A549 (cell line): Measurements from ENCODE around the gene NRXN2. TPM values are rescaled to one million over a fixed set of nuclear protein-coding genes. Genes with fewer than 3 reads are reported as not detected.

Experiments
- ATAC-seq, 2 experiments: fragments of 200-7000 bp in 1 of 2; fragments of >200 bp in 1 of 2; cut with Nextera tagmentation in 1 of 2; cut with Tn5 transposase in 1 of 2; 3 replicates each; pipeline versions ENCODE4 v1.8.0 to v1.9.1; 2018 to 2020; ENCODE audit warnings: mild to moderate bottlenecking in 1 of 2, moderate library complexity in 1 of 2
- CTCF ChIA-PET: fragments of 300-600 bp; sonication (Branson Sonifier 250); formaldehyde crosslinking; extraction: SDS; loops from one replicate; lab custom pipeline; 2021; ENCODE audit warnings: antibody characterized with exemption, inconsistent platforms; lab: Yijun Ruan, JAX
- POLR2A ChIA-PET: fragments of 350-600 bp; formaldehyde crosslinking; extraction: SDS; loops from one replicate; lab custom pipeline; 2021; ENCODE audit warnings: antibody characterized with exemption, inconsistent platforms; lab: Yijun Ruan, JAX
- DNase-seq, 2 experiments: peaks; one replicate each; pipeline versions ENCODE4 v3.0.0 to v3.0.0-alpha.2; 2011 to 2016; ENCODE audit warnings: low read depth in 1 of 2, low spot score in 1 of 2
- FAIRE-seq: peaks from 2 replicates; lab custom pipeline; 2011; peaks lifted over from hg19 to GRCh38; lab: Jason Lieb, UNC
- H3K27ac ChIP-seq, 2 experiments: fragments of >200 bp; sonication (Bioruptor Twin); formaldehyde crosslinking; 3 replicates each; pipeline ENCODE4 v1.5.1; 2016 to 2017
- H3K4me1 ChIP-seq: fragments of >200 bp; sonication (Bioruptor Twin); formaldehyde crosslinking; 3 replicates; pipeline ENCODE4 v1.6.1; 2016
- H3K4me2 ChIP-seq: fragments of >200 bp; sonication (Bioruptor Twin); formaldehyde crosslinking; 3 replicates; pipeline ENCODE4 v1.6.1; 2016
- H3K4me3 ChIP-seq: fragments of >200 bp; sonication (Bioruptor Twin); formaldehyde crosslinking; 3 replicates; pipeline ENCODE4 v1.5.1; 2016
- H3K9me3 ChIP-seq: fragments of >200 bp; sonication (Bioruptor Twin); formaldehyde crosslinking; 3 replicates; pipeline ENCODE4 v1.6.1; 2016
- BCL3 ChIP-seq: fragments of >200 bp; sonication (Bioruptor Twin); formaldehyde crosslinking; IDR thresholded peaks from 3 replicates; pipeline ENCODE4 v1.6.1; 2016
- BHLHE40 ChIP-seq: IDR thresholded peaks from 2 replicates; pipeline ENCODE4 v1.6.1; 2012; ENCODE audit warnings: low read depth, low read length, inconsistent platforms
- CBX8 ChIP-seq: fragments of 200-600 bp; sonication (generic); IDR thresholded peaks from 2 replicates; pipeline ENCODE4 v1.6.1; 2016
- CEBPB ChIP-seq, 2 experiments: fragments of >200 bp in 1 of 2; sonication (Bioruptor Twin) in 1 of 2; formaldehyde crosslinking in 1 of 2; IDR thresholded peaks; 2 replicates each; pipeline ENCODE4 v1.6.1; 2012 to 2016
- CHD4 ChIP-seq: fragments of 200-600 bp; sonication (generic); IDR thresholded peaks from 2 replicates; pipeline ENCODE4 v1.6.1; 2016; ENCODE audit warnings: antibody characterized with exemption, mild to moderate bottlenecking, borderline replicate concordance
- EP300 ChIP-seq, 2 experiments: fragments of >200 bp; sonication (Bioruptor Twin); formaldehyde crosslinking; IDR thresholded peaks; 2 replicates in 1 of 2; 3 replicates in 1 of 2; pipeline ENCODE4 v1.6.1; 2016 to 2017
- ESRRA ChIP-seq: fragments of 150-350 bp; IDR thresholded peaks from 2 replicates; pipeline ENCODE4 v1.6.1; 2014; ENCODE audit warnings: mild to moderate bottlenecking, low read length, borderline replicate concordance
- FOSB ChIP-seq: fragments of 250-450 bp; sonication (Bioruptor Pico); IDR thresholded peaks from 2 replicates; pipeline ENCODE4 v1.5.0; 2020; ENCODE audit warnings: mild to moderate bottlenecking, moderate library complexity
- HEYL ChIP-seq: fragments of 250-450 bp; sonication (Bioruptor Pico); IDR thresholded peaks from 2 replicates; pipeline ENCODE4 v1.8.0; 2021; ENCODE audit warnings: mild to moderate bottlenecking, moderate library complexity
- HOXA7 ChIP-seq: fragments of 250-450 bp; sonication (Bioruptor Pico); IDR thresholded peaks from 2 replicates; pipeline ENCODE4 v1.5.0; 2020; ENCODE audit warnings: mild to moderate bottlenecking, moderate library complexity
- HOXB13 ChIP-seq: fragments of 250-450 bp; sonication (Bioruptor Pico); IDR thresholded peaks from 2 replicates; pipeline ENCODE4 v1.5.0; 2020; ENCODE audit warnings: low read depth, mild to moderate bottlenecking, moderate library complexity
- JUN ChIP-seq, 2 experiments: fragments of >200 bp; sonication (Bioruptor Twin); formaldehyde crosslinking; IDR thresholded peaks; 2 replicates in 1 of 2; 3 replicates in 1 of 2; pipeline ENCODE4 v1.6.1; 2016 to 2017
- MAZ ChIP-seq: fragments of 150-350 bp; IDR thresholded peaks from 2 replicates; pipeline ENCODE4 v1.6.1; 2014; ENCODE audit warnings: antibody characterized with exemption, low read depth, low read length, borderline replicate concordance
- POLR2A ChIP-seq: IDR thresholded peaks from 2 replicates; pipeline ENCODE4 v1.6.1; 2012; ENCODE audit warnings: mild to moderate bottlenecking, low read length
- POLR2AphosphoS2 ChIP-seq: conservative IDR thresholded peaks from 2 replicates; pipeline ENCODE4 v1.6.1; 2012; ENCODE audit warnings: low read length, improper control_type of control experiment, inconsistent platforms
- RNF2 ChIP-seq: fragments of 200-600 bp; sonication (generic); IDR thresholded peaks from 2 replicates; pipeline ENCODE4 v1.6.1; 2016; ENCODE audit warnings: low read depth, mild to moderate bottlenecking, antibody characterized with exemption, moderate library complexity, borderline replicate concordance
- TFCP2L1 ChIP-seq: fragments of 250-450 bp; sonication (Bioruptor Pico); IDR thresholded peaks from 2 replicates; pipeline ENCODE4 v1.5.0; 2021; ENCODE audit warnings: mild to moderate bottlenecking
- ZFP36 ChIP-seq: fragments of 450-650 bp; IDR thresholded peaks from 2 replicates; pipeline ENCODE4 v1.6.1; 2014; ENCODE audit warnings: borderline replicate concordance; ENCODE audit not compliant: partially characterized antibody
- WGBS: methylation state at CpG from one replicate; pipeline ENCODE4 v1.1.6; 2017; ENCODE audit errors: missing lambda C conversion rate; 5-methylcytosine and 5-hydroxymethylcytosine counted together
- polyA plus RNA-seq, 4 experiments: library from polyadenylated mRNA; depleted of rRNA in 3 of 4; stranded (reverse); fragments of >200 nt; fragmentation: RNase III in 1 of 4; extraction: RNeasy Plus Mini Kit Qiagen cat#74134 plus additional on column Dnase treatment in 1 of 4; gene quantifications; 2 replicates in 3 of 4; 3 replicates in 1 of 4; pipeline ENCODE4 v1.2.3, GENCODE V29; 2011 to 2017
- TF ChIP-seq, protein P1 (sequence below): IDR thresholded peaks from 2 replicates; pipeline ENCODE4 v1.6.1; 2012
- TF ChIP-seq, protein P2 (sequence below): fragments of 200-600 bp; sonication (generic); IDR thresholded peaks from 2 replicates; pipeline ENCODE4 v1.6.1; 2016; ENCODE audit warnings: antibody characterized with exemption, mild to moderate bottlenecking, moderate library complexity

Gene NRXN2
- polyA plus RNA-seq, 2 of the 4 experiments (the other 2 are of a cell fraction), result 0.04 TPM; not detected in 1

DNA sequence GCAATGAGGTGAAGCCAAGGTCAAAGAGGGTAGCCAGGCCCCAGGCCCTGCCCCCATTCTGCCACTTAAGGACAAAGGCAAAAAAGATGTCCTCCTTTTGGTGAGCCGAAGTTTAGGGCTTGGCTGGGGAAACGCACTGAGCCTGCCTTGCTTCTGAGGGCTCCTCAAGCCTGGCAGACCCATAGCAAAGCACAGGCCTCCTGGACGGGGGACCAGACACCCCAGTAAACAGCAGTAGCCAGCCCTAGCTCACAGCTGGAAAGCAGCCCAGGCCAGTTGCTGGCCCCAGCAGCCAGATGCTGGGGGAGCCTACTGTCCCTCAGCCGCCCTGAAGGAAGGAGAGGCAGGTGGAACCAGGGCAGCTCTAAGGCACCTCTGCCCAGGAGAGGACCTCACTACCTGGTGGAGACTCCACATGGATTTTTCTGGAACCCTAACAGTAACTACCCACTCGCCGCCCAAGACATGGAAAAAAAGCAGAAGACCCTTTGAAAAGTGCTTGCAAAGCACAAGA is 40.6 kb upstream of the NRXN2 start:
- H3K4me2 ChIP-seq, result no peak overlapping the region
- no peak overlapping the region for H3K27ac ChIP-seq
- WGBS, result 88% methylated on average over 6 of the region's 6 CpGs
- no peak overlapping the region for H3K4me3 ChIP-seq
- H3K9me3 ChIP-seq, result no peaks in the 10 kb centered on the region
- ChIA-PET CTCF (interaction anchor here (0.8 to 7.1 kb wide), 5 partner anchors 9 to 75 kb away, joined by 3 to 73 read pairs (median 7); partner anchors contain the start of genes RASGRP2 and SF1), POLR2A (interaction anchor here (4.5 kb wide), 1 partner anchor 15 kb away, joined by 32 read pairs; the partner anchor contains the start of gene SF1)
- DNase-seq (no peak), ATAC-seq (no peak), FAIRE-seq (no peak)
- TF ChIP-seq HOXB13 (CRISPR knock-in tag) (no peak), CEBPB (IDR thresholded peaks at IDR 0.05) (no peak), ESRRA (no peak), POLR2A (no peak), BCL3 (no peak), JUN (IDR thresholded peaks at IDR 0.05) (no peak), ZFP36 (no peak), CHD4 (no peak), RNF2 (no peak), CBX8 (no peak), HEYL (no peak)
- H3K4me1 ChIP-seq, result peaks cover 5% of the 10 kb centered on the region; the same call in 1 of the 3 replicates

GRCh38 chr11:64762674-64763525 is 39.9 kb upstream of the NRXN2 start:
- no peak overlapping the region for H3K27ac ChIP-seq
- no peaks in the 10 kb centered on the region for H3K9me3 ChIP-seq
- POLR2A ChIA-PET, result interaction anchor here (4.5 kb wide), 1 partner anchor 16 kb away, joined by 32 read pairs; the partner anchor contains the start of gene SF1
- CTCF ChIA-PET, result interaction anchor here (0.8 to 13.0 kb wide), 5 partner anchors 10 to 251 kb away, joined by 3 to 104 read pairs (median 19); partner anchors contain the start of genes ARL2, RASGRP2 and SF1
- no peak for DNase-seq
- no peak for TF ChIP-seq BHLHE40
- TF ChIP-seq POLR2AphosphoS2, result peak; percentile 88; the same call in 1 of the 2 replicates
- TF ChIP-seq, all 56 proteins: peak for 1
- WGBS, result 78% methylated on average over 13 of the region's 13 CpGs
- no peak overlapping the region for H3K4me2 ChIP-seq
- FAIRE-seq, result no peak
- H3K4me1 ChIP-seq, result peaks cover 5% of the 10 kb centered on the region; the same call in 1 of the 3 replicates
- H3K4me3 ChIP-seq, result no peak overlapping the region
- ATAC-seq, result no peak

GRCh38 chr11:64762277-64762673 is 39.3 kb upstream of the NRXN2 start:
- Histone ChIP-seq H3K4me1 (peaks cover 5% of the 10 kb centered on the region; the same call in 1 of the 3 replicates), H3K27ac (no peak overlapping the region), H3K4me2 (no peak overlapping the region), H3K9me3 (no peaks in the 10 kb centered on the region), H3K4me3 (no peak overlapping the region)
- POLR2A ChIA-PET, result interaction anchor here (4.5 kb wide), 1 partner anchor 16 kb away, joined by 32 read pairs; the partner anchor contains the start of gene SF1
- ATAC-seq (peak in 1 of 2 experiments; percentile 2; a peak in 1 of 6 replicates), FAIRE-seq (no peak), DNase-seq (no peak)
- TF ChIP-seq MAZ (no peak), FOSB (peak; percentile 22; the same call in 1 of the 2 replicates), HOXA7 (CRISPR knock-in tag) (peak; percentile 47; the same call in 1 of the 2 replicates), TFCP2L1 (CRISPR knock-in tag) (0 out of 2 replicates have a peak, but pooled peaks have one; percentile 50), EP300 (IDR thresholded peaks at IDR 0.05) (no peak), POLR2AphosphoS2 (peak; percentile 92; the same call in 1 of the 2 replicates)
- TF ChIP-seq, protein P1, sequence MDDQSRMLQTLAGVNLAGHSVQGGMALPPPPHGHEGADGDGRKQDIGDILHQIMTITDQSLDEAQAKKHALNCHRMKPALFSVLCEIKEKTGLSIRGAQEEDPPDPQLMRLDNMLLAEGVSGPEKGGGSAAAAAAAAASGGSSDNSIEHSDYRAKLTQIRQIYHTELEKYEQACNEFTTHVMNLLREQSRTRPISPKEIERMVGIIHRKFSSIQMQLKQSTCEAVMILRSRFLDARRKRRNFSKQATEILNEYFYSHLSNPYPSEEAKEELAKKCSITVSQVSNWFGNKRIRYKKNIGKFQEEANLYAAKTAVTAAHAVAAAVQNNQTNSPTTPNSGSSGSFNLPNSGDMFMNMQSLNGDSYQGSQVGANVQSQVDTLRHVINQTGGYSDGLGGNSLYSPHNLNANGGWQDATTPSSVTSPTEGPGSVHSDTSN, result peak; percentile 41; the same call in 1 of the 2 replicates
- TF ChIP-seq, protein P2, sequence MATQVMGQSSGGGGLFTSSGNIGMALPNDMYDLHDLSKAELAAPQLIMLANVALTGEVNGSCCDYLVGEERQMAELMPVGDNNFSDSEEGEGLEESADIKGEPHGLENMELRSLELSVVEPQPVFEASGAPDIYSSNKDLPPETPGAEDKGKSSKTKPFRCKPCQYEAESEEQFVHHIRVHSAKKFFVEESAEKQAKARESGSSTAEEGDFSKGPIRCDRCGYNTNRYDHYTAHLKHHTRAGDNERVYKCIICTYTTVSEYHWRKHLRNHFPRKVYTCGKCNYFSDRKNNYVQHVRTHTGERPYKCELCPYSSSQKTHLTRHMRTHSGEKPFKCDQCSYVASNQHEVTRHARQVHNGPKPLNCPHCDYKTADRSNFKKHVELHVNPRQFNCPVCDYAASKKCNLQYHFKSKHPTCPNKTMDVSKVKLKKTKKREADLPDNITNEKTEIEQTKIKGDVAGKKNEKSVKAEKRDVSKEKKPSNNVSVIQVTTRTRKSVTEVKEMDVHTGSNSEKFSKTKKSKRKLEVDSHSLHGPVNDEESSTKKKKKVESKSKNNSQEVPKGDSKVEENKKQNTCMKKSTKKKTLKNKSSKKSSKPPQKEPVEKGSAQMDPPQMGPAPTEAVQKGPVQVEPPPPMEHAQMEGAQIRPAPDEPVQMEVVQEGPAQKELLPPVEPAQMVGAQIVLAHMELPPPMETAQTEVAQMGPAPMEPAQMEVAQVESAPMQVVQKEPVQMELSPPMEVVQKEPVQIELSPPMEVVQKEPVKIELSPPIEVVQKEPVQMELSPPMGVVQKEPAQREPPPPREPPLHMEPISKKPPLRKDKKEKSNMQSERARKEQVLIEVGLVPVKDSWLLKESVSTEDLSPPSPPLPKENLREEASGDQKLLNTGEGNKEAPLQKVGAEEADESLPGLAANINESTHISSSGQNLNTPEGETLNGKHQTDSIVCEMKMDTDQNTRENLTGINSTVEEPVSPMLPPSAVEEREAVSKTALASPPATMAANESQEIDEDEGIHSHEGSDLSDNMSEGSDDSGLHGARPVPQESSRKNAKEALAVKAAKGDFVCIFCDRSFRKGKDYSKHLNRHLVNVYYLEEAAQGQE, result no peak
- 87% methylated on average over 5 of the region's 5 CpGs for WGBS
- CTCF ChIA-PET, result interaction anchor here (0.8 to 13.0 kb wide), 6 partner anchors 8 to 252 kb away, joined by 3 to 104 read pairs (median 14); partner anchors contain the start of genes ARL2, RASGRP2 and SF1
